Measurements from ENCODE around the gene SCYGR1. TPM values are rescaled to one million over a fixed set of nuclear protein-coding genes. Genes with fewer than 3 reads are reported as not detected.
"Not testable (repeated sequence)": the region's sequence is repeated elsewhere in the genome, so short reads cannot be mapped to it uniquely, and the experiment has no call there.

The SCYGR1 gene
- total RNA-seq, 2 donors from 2014 or later = not detected

- no peak for DNase-seq (ENCODE audit: low spot score)
- intact Hi-C loops (cut with DNase I) = no loop called here
Measured at GRCh38 chr2:227377467-227378351, 10.0 kb downstream of the SCYGR1 start.

- DNase-seq (ENCODE audit: low spot score) = no peak
Measured at GRCh38 chr2:227376656-227377396, 10.9 kb downstream of the SCYGR1 start.

GRCh38 chr2:227374158-227374557 is 13.6 kb downstream of the SCYGR1 start:
- intact Hi-C loops (cut with DNase I) = no loop called here
- DNase-seq (ENCODE audit: low spot score) = no peak

More at GRCh38 chr2:227376656-227377396, 10.9 kb downstream of the SCYGR1 start:
- intact Hi-C loops (cut with DNase I) = no loop called here

- no peak for DNase-seq (ENCODE audit: low spot score)
- intact Hi-C loops (cut with DNase I) = no loop called here
Measured at GRCh38 chr2:227373389-227373788, 14.4 kb downstream of the SCYGR1 start.

- no peak for DNase-seq (ENCODE audit: low spot score)
- intact Hi-C loops (cut with DNase I) = no loop called here
Measured at GRCh38 chr2:227370791-227371312, 16.9 kb downstream of the SCYGR1 start.

GRCh38 chr2:227370092-227370491 is 17.7 kb downstream of the SCYGR1 start:
- intact Hi-C loops (cut with DNase I) = no loop called here

GRCh38 chr2:227368574-227368973 is 19.2 kb downstream of the SCYGR1 start:
- no peak for DNase-seq (ENCODE audit: low spot score)
- intact Hi-C loops (cut with DNase I) = no loop called here

More at GRCh38 chr2:227370092-227370491, 17.7 kb downstream of the SCYGR1 start:
- no peak for DNase-seq (ENCODE audit: low spot score)

- DNase-seq (ENCODE audit: low spot score) = no peak
- intact Hi-C loops (cut with DNase I) = no loop called here
Measured at GRCh38 chr2:227367427-227367795, 20.3 kb downstream of the SCYGR1 start.

GRCh38 chr2:227366769-227367426 is 20.9 kb downstream of the SCYGR1 start:
- DNase-seq (ENCODE audit: low spot score) = no peak
- intact Hi-C loops (cut with DNase I) = no loop called here

- intact Hi-C loops (cut with DNase I) = no loop called here
- no peak for DNase-seq (ENCODE audit: low spot score)
Measured at GRCh38 chr2:227365833-227366232, 21.9 kb downstream of the SCYGR1 start.

GRCh38 chr2:227364585-227365263 is 23.0 kb downstream of the SCYGR1 start:
- DNase-seq (ENCODE audit: low spot score); intact Hi-C loops (cut with DNase I): not testable (repeated sequence)

- intact Hi-C loops (cut with DNase I) = no loop called here
- DNase-seq (ENCODE audit: low spot score) = no peak
Measured at GRCh38 chr2:227363756-227364155, 24.0 kb downstream of the SCYGR1 start.

- intact Hi-C loops (cut with DNase I) = no loop called here
- no peak for DNase-seq (ENCODE audit: low spot score)
Measured at GRCh38 chr2:227360351-227360750, 27.4 kb downstream of the SCYGR1 start.

GRCh38 chr2:227351639-227352038 is 36.1 kb downstream of the SCYGR1 start:
- intact Hi-C loops (cut with DNase I) = no loop called here
- no peak for DNase-seq (ENCODE audit: low spot score)

GRCh38 chr2:227349989-227350612 is 37.6 kb downstream of the SCYGR1 start:
- intact Hi-C loops (cut with DNase I) = no loop called here
- DNase-seq (ENCODE audit: low spot score) = no peak

GRCh38 chr2:227348324-227348723 is 39.4 kb downstream of the SCYGR1 start:
- intact Hi-C loops (cut with DNase I) = no loop called here
- no peak for DNase-seq (ENCODE audit: low spot score)

GRCh38 chr2:227347117-227347516 is 40.6 kb downstream of the SCYGR1 start:
- intact Hi-C loops (cut with DNase I) = no loop called here
- DNase-seq (ENCODE audit: low spot score) = no peak

GRCh38 chr2:227344231-227344630 is 43.5 kb downstream of the SCYGR1 start:
- intact Hi-C loops (cut with DNase I) = no loop called here

GRCh38 chr2:227341553-227341952 is 46.2 kb downstream of the SCYGR1 start:
- DNase-seq (ENCODE audit: low spot score) = no peak
- intact Hi-C loops (cut with DNase I) = no loop called here

More at GRCh38 chr2:227344231-227344630, 43.5 kb downstream of the SCYGR1 start:
- DNase-seq (ENCODE audit: low spot score) = no peak

Measured in posterior vena cava (tissue), 2 donors.